IPS DF 6.9 (cell line): ENCODE measurements around the gene THRSP.
"Not testable (repeated sequence)": the region's sequence is repeated elsewhere in the genome, so short reads cannot be mapped to it uniquely, and the experiment has no call there.

ENCODE experiments used
- DNase-seq: peaks from one replicate; pipeline ENCODE4 v3.0.0-alpha.2; 2013; ENCODE audit warnings: low read depth, low spot score
- H3K27ac ChIP-seq: one replicate; pipeline ENCODE4 v1.5.1; 2013; ENCODE audit warnings: low read length, control low read depth
- H3K27me3 ChIP-seq: 2 replicates; pipeline ENCODE4 v1.6.1; 2013; ENCODE audit warnings: mild to moderate bottlenecking, low read length; ENCODE audit not compliant: control insufficient read depth, insufficient read depth
- H3K36me3 ChIP-seq: 2 replicates; pipeline ENCODE4 v1.6.1; 2013; ENCODE audit warnings: low read length; ENCODE audit not compliant: control insufficient read depth, insufficient read depth
- H3K4me1 ChIP-seq: 2 replicates; pipeline ENCODE4 v1.6.1; 2013; ENCODE audit warnings: low read length; ENCODE audit not compliant: control insufficient read depth, insufficient read depth
- H3K4me3 ChIP-seq: 2 replicates; pipeline ENCODE4 v1.5.1; 2013; ENCODE audit warnings: mild to moderate bottlenecking, low read length
- H3K9me3 ChIP-seq: 2 replicates; pipeline ENCODE4 v1.6.1; 2013; ENCODE audit warnings: low read length, inconsistent platforms; ENCODE audit not compliant: control insufficient read depth, insufficient read depth
- WGBS: extraction: QIAGEN DNeasy Blood & Tissue Kit; methylation state at CpG from one replicate; pipeline ENCODE4 v1.1.7; 2013; ENCODE audit warnings: mixed read lengths, missing lambda C conversion rate; ENCODE audit not compliant: insufficient read length, insufficient coverage; 5-methylcytosine and 5-hydroxymethylcytosine counted together

Gene THRSP

GRCh38 chr11:78039391-78039918 lies 24.2 kb upstream of the THRSP start:
- Histone ChIP-seq H3K27ac (no peak overlapping the region), H3K36me3 (no peaks in the 10 kb centered on the region), H3K4me3 (no peak overlapping the region), H3K9me3 (no peaks in the 10 kb centered on the region), H3K27me3 (no peaks in the 10 kb centered on the region), H3K4me1 (no peaks in the 10 kb centered on the region)
- DNase-seq, result no peak
- no CpG with 5 or more reads among the region's 4 CpGs for WGBS

GRCh38 chr11:78039919-78040671 lies 23.6 kb upstream of the THRSP start:
- H3K4me1 ChIP-seq, result no peaks in the 10 kb centered on the region

GRCh38 chr11:78040691-78041379 lies 22.8 kb upstream of the THRSP start:
- Histone ChIP-seq H3K9me3 (no peaks in the 10 kb centered on the region), H3K27ac (no peak overlapping the region), H3K36me3 (no peaks in the 10 kb centered on the region), H3K4me1 (no peaks in the 10 kb centered on the region), H3K27me3 (no peaks in the 10 kb centered on the region), H3K4me3 (no peak overlapping the region)
- DNase-seq, result no peak
- WGBS, result no CpG with 5 or more reads among the region's 15 CpGs

More at GRCh38 chr11:78039919-78040671, 23.6 kb upstream of the THRSP start:
- Histone ChIP-seq H3K9me3 (no peaks in the 10 kb centered on the region), H3K36me3 (no peaks in the 10 kb centered on the region), H3K4me3 (no peak overlapping the region), H3K27ac (no peak overlapping the region), H3K27me3 (no peaks in the 10 kb centered on the region)
- no CpG with 5 or more reads among the region's 7 CpGs for WGBS
- DNase-seq, result no peak

GRCh38 chr11:78041380-78041719 lies 22.3 kb upstream of the THRSP start:
- H3K36me3 ChIP-seq, DNase-seq, H3K4me3 ChIP-seq, H3K4me1 ChIP-seq, H3K9me3 ChIP-seq, H3K27ac ChIP-seq, H3K27me3 ChIP-seq: not testable (repeated sequence)
- no CpG with 5 or more reads among the region's 8 CpGs for WGBS

GRCh38 chr11:78041843-78042440 lies 21.7 kb upstream of the THRSP start:
- WGBS, result no CpG with 5 or more reads among the region's 14 CpGs

GRCh38 chr11:78044706-78045105 lies 19.0 kb upstream of the THRSP start:
- Histone ChIP-seq H3K9me3 (no peaks in the 10 kb centered on the region), H3K4me1 (peaks cover 1% of the 10 kb centered on the region; the same call in 1 of the 2 replicates), H3K27ac (no peak overlapping the region), H3K36me3 (no peaks in the 10 kb centered on the region), H3K4me3 (no peak overlapping the region), H3K27me3 (no peaks in the 10 kb centered on the region)
- DNase-seq, result no peak
- no CpG with 5 or more reads among the region's 5 CpGs for WGBS

More at GRCh38 chr11:78041843-78042440, 21.7 kb upstream of the THRSP start:
- Histone ChIP-seq H3K27ac (no peak overlapping the region), H3K36me3 (no peaks in the 10 kb centered on the region), H3K4me1 (peaks cover 1% of the 10 kb centered on the region; the same call in 1 of the 2 replicates), H3K9me3 (no peaks in the 10 kb centered on the region), H3K4me3 (no peak overlapping the region), H3K27me3 (no peaks in the 10 kb centered on the region)
- DNase-seq, result no peak

- no CpG with 5 or more reads among the region's 28 CpGs for WGBS
- H3K4me1 ChIP-seq, result peaks cover 1% of the 10 kb centered on the region; the same call in 1 of the 2 replicates
- no peak overlapping the region; the same call in 1 of the 2 replicates for H3K4me3 ChIP-seq
- no peak overlapping the region for H3K27ac ChIP-seq
- H3K36me3 ChIP-seq, result no peaks in the 10 kb centered on the region
- no peak for DNase-seq
- no peaks in the 10 kb centered on the region for H3K9me3 ChIP-seq
- no peaks in the 10 kb centered on the region for H3K27me3 ChIP-seq
These were observed 17.7 kb upstream of the THRSP start for GRCh38 chr11:78045851-78046485.

GRCh38 chr11:78046486-78046854 lies 17.2 kb upstream of the THRSP start:
- no peak overlapping the region for H3K4me3 ChIP-seq
- no peak overlapping the region for H3K27ac ChIP-seq

GRCh38 chr11:78048561-78048960 lies 15.1 kb upstream of the THRSP start:
- H3K27me3 ChIP-seq, result no peaks in the 10 kb centered on the region
- no peak overlapping the region for H3K4me3 ChIP-seq
- no peaks in the 10 kb centered on the region for H3K9me3 ChIP-seq
- H3K4me1 ChIP-seq, result peaks cover 1% of the 10 kb centered on the region; the same call in 1 of the 2 replicates
- no peaks in the 10 kb centered on the region for H3K36me3 ChIP-seq
- no CpG with 5 or more reads among the region's 3 CpGs for WGBS
- H3K27ac ChIP-seq, result no peak overlapping the region
- no peak for DNase-seq

More at GRCh38 chr11:78046486-78046854, 17.2 kb upstream of the THRSP start:
- no peaks in the 10 kb centered on the region for H3K27me3 ChIP-seq
- H3K9me3 ChIP-seq, result no peaks in the 10 kb centered on the region
- no CpG with 5 or more reads among the region's 6 CpGs for WGBS
- H3K36me3 ChIP-seq, result no peaks in the 10 kb centered on the region
- H3K4me1 ChIP-seq, result peaks cover 1% of the 10 kb centered on the region; the same call in 1 of the 2 replicates
- no peak for DNase-seq

- Histone ChIP-seq H3K27me3 (no peaks in the 10 kb centered on the region; the same call in 1 of the 2 replicates), H3K9me3 (no peaks in the 10 kb centered on the region), H3K4me1 (peaks cover 1% of the 10 kb centered on the region; the same call in 1 of the 2 replicates), H3K27ac (no peak overlapping the region), H3K4me3 (no peak overlapping the region), H3K36me3 (no peaks in the 10 kb centered on the region)
- WGBS, result no CpG with 5 or more reads among the region's 8 CpGs
- DNase-seq, result no peak
These were observed 14.3 kb upstream of the THRSP start for GRCh38 chr11:78049348-78049747.
